Measurements from ENCODE around the gene KCNAB1. TPM values are rescaled to one million over a fixed set of nuclear protein-coding genes. Genes with fewer than 3 reads are reported as not detected.

Gene KCNAB1
- total and polyA plus RNA-seq, 2 experiments from 2014 or later = 0.80 to 1.4 TPM

GRCh38 chr3:156587760-156588069 lies 467.3 kb downstream of the KCNAB1 start:
- no peak overlapping the region for H3K4me3 ChIP-seq
- no peak overlapping the region for H2AFZ ChIP-seq
- H3K4me1 ChIP-seq (ENCODE audit: insufficient read depth) = no peaks in the 10 kb centered on the region
- 95% methylated on average over 1 of the region's 1 CpG for WGBS (ENCODE audit: low lambda C conversion rate, missing lambda C conversion rate)
- H3K9me3 ChIP-seq (ENCODE audit: low read depth) = no peaks in the 10 kb centered on the region
- DNase-seq (ENCODE audit: low spot score) = no peak
- no peaks in the 10 kb centered on the region for H3K79me2 ChIP-seq
- no peaks in the 10 kb centered on the region for H3K27me3 ChIP-seq
- TF ChIP-seq CTCF (IDR thresholded peaks at IDR 0.05; ENCODE audit: poor library complexity) (no peak), EZH2 (IDR thresholded peaks at IDR 0.05; ENCODE audit: borderline replicate concordance) (no peak), EZH2phosphoT487 (IDR thresholded peaks at IDR 0.05; ENCODE audit: low read depth, severe bottlenecking, unreplicated experiment) (no peak)
- no peaks in the 10 kb centered on the region for H3K36me3 ChIP-seq (replicated peaks; ENCODE audit: insufficient read depth, low read depth)
- no peaks in the 10 kb centered on the region for H4K20me1 ChIP-seq (ENCODE audit: insufficient read depth, poor library complexity, severe bottlenecking)
- H3K4me2 ChIP-seq = no peak overlapping the region
- no peak overlapping the region for H3K27ac ChIP-seq
- H3K9me2 ChIP-seq (replicated peaks; ENCODE audit: insufficient read depth) = no peaks in the 10 kb centered on the region

Other genes starting within 250 kb of the KCNAB1 start
- gene GMPS, start 249.9 kb upstream of the KCNAB1 start, total RNA-seq = 51.5 and 55.1 TPM in 2 replicates
- 37.2 and 41.5 TPM in 2 replicates for gene GMPS, start 249.9 kb upstream of the KCNAB1 start, polyA plus RNA-seq

Measured in hepatocyte (in vitro differentiated cells).